Liver (tissue), 9 donors: ENCODE data around the gene MAP3K21. TPM values are rescaled to one million over a fixed set of nuclear protein-coding genes. Genes with fewer than 3 reads are reported as not detected.

Experiments
- DNase-seq: peaks from one replicate; pipeline ENCODE4 v3.0.0-alpha.2; 2017; ENCODE audit warnings: low spot score
- H3K27ac ChIP-seq, 2 donors: one replicate each; pipeline ENCODE4 v1.7.0; 2013; ENCODE audit warnings: inconsistent platforms in 2 of 2, low read length in 2 of 2, control low read depth in 1 of 2, low read depth in 1 of 2, mild to moderate bottlenecking in 1 of 2
- H3K27me3 ChIP-seq, 4 donors: one replicate each; pipeline versions ENCODE4 v1.6.1 to v1.7.0; 2013; ENCODE audit warnings: low read length in 3 of 4, inconsistent platforms in 1 of 4, mild to moderate bottlenecking in 1 of 4, moderate library complexity in 1 of 4; ENCODE audit not compliant: control insufficient read depth in 4 of 4, insufficient read depth in 4 of 4
- H3K36me3 ChIP-seq, 4 donors: one replicate each; pipeline versions ENCODE4 v1.6.1 to v1.7.0; 2013; ENCODE audit warnings: low read length in 3 of 4, mild to moderate bottlenecking in 3 of 4, low read depth in 1 of 4, moderate library complexity in 1 of 4; ENCODE audit not compliant: control insufficient read depth in 4 of 4, insufficient read depth in 3 of 4
- H3K4me1 ChIP-seq, 4 donors: one replicate each; pipeline versions ENCODE4 v1.6.1 to v1.7.0; 2013; ENCODE audit warnings: low read length in 3 of 4, mild to moderate bottlenecking in 3 of 4, moderate library complexity in 1 of 4; ENCODE audit not compliant: control insufficient read depth in 4 of 4, insufficient read depth in 4 of 4
- H3K4me3 ChIP-seq, 3 donors: one replicate each; pipeline versions ENCODE4 v1.6.1 to v1.7.0; 2013; ENCODE audit warnings: low read length in 3 of 3, control low read depth in 1 of 3, low read depth in 1 of 3, mild to moderate bottlenecking in 1 of 3
- H3K9ac ChIP-seq, 2 donors: one replicate each; pipeline ENCODE4 v1.7.0; 2013; ENCODE audit warnings: low read length in 2 of 2, mild to moderate bottlenecking in 2 of 2, moderate library complexity in 2 of 2, control low read depth in 1 of 2, low read depth in 1 of 2
- H3K9me3 ChIP-seq, 4 donors: one replicate each; pipeline versions ENCODE4 v1.6.1 to v1.7.0; 2013; ENCODE audit warnings: low read length in 3 of 4; ENCODE audit not compliant: control insufficient read depth in 4 of 4
- ATF3 ChIP-seq: IDR thresholded peaks from 2 replicates; pipeline ENCODE4 v1.6.1; 2016; ENCODE audit warnings: antibody characterized with exemption
- CTCF ChIP-seq: fragments of 150-350 bp; IDR thresholded peaks from 2 replicates; pipeline ENCODE4 v1.5.1; 2017; ENCODE audit warnings: improper control_type of control experiment, low read depth, low read length; ENCODE audit not compliant: missing input control
- EGR1 ChIP-seq, 2 donors: IDR thresholded peaks; 2 replicates each; pipeline ENCODE4 v1.6.1; 2016 to 2018; ENCODE audit warnings: antibody characterized with exemption in 2 of 2, low read depth in 2 of 2
- FOXA1 ChIP-seq: IDR thresholded peaks from 2 replicates; pipeline ENCODE4 v1.6.1; 2016; ENCODE audit warnings: antibody characterized with exemption
- FOXA2 ChIP-seq: IDR thresholded peaks from 2 replicates; pipeline ENCODE4 v1.6.1; 2016; ENCODE audit warnings: antibody characterized with exemption
- GABPA ChIP-seq, 2 donors: IDR thresholded peaks in 1 of 2; conservative IDR thresholded peaks in 1 of 2; 2 replicates each; pipeline ENCODE4 v1.6.1; 2016; ENCODE audit warnings: antibody characterized with exemption in 2 of 2, mild to moderate bottlenecking in 1 of 2, moderate library complexity in 1 of 2
- HNF4A ChIP-seq, 2 donors: conservative IDR thresholded peaks; 2 replicates each; pipeline ENCODE4 v1.6.1; 2016; ENCODE audit warnings: antibody characterized with exemption in 2 of 2, mild to moderate bottlenecking in 2 of 2
- HNF4G ChIP-seq: IDR thresholded peaks from 2 replicates; pipeline ENCODE4 v1.6.1; 2016; ENCODE audit warnings: antibody characterized with exemption
- JUND ChIP-seq, 2 donors: IDR thresholded peaks; 2 replicates each; pipeline ENCODE4 v1.6.1; 2016; ENCODE audit warnings: antibody characterized with exemption in 2 of 2
- MAX ChIP-seq: IDR thresholded peaks from 2 replicates; pipeline ENCODE4 v1.6.1; 2016; ENCODE audit warnings: antibody characterized with exemption
- NR2F2 ChIP-seq: IDR thresholded peaks from 2 replicates; pipeline ENCODE4 v1.6.1; 2016; ENCODE audit warnings: antibody characterized with exemption
- RAD21 ChIP-seq, 2 donors: IDR thresholded peaks; 2 replicates each; pipeline ENCODE4 v1.6.1; 2016; ENCODE audit warnings: antibody characterized with exemption in 2 of 2, mild to moderate bottlenecking in 2 of 2
- RXRA ChIP-seq, 2 donors: IDR thresholded peaks; 2 replicates each; pipeline ENCODE4 v1.6.1; 2017 to 2018; ENCODE audit warnings: antibody characterized with exemption in 2 of 2, mild to moderate bottlenecking in 1 of 2
- SP1 ChIP-seq: IDR thresholded peaks from 2 replicates; pipeline ENCODE4 v1.6.1; 2018; ENCODE audit warnings: antibody characterized with exemption, mild to moderate bottlenecking
- TAF1 ChIP-seq: conservative IDR thresholded peaks from 2 replicates; pipeline ENCODE4 v1.6.1; 2016; ENCODE audit warnings: antibody characterized with exemption, mild to moderate bottlenecking
- YY1 ChIP-seq: IDR thresholded peaks from 2 replicates; pipeline ENCODE4 v1.6.1; 2016; ENCODE audit warnings: antibody characterized with exemption, mild to moderate bottlenecking
- ZBTB33 ChIP-seq: IDR thresholded peaks from 2 replicates; pipeline ENCODE4 v1.6.1; 2016; ENCODE audit warnings: antibody characterized with exemption
- WGBS: extraction: QIAGEN DNeasy Blood & Tissue Kit; methylation state at CpG from one replicate; pipeline ENCODE4 v1.1.7; 2013; 5-methylcytosine and 5-hydroxymethylcytosine counted together
- polyA plus RNA-seq, 2 donors: library from polyadenylated mRNA; stranded (reverse) in 1 of 2; unstranded in 1 of 2; fragments of 200-250 nt in 1 of 2; fragments of >200 nt in 1 of 2; fragmentation: Nextera tagmentation in 1 of 2; extraction: Ambion mirVana in 1 of 2; gene quantifications; one replicate each; pipeline versions ENCODE4 v1.2.1 to v1.2.3, GENCODE V29; 2013 to 2015
- total RNA-seq, 2 donors: library from RNA; depleted of rRNA; stranded (reverse); fragments of >200 nt; gene quantifications; one replicate each; pipeline ENCODE4 v1.2.3, GENCODE V29; 2014
- donor health status: healthy.
- donor health status: healthy.
- donor health status: healthy.
- donor health status: healthy.
- donor health status: healthy.

Gene MAP3K21
- total and polyA plus RNA-seq, 4 donors: 0.51 to 7.3 (median 1.6) TPM

GRCh38 chr1:233387585-233387984 is 60.1 kb downstream of the MAP3K21 start:
- 28% methylated on average over 3 of the region's 3 CpGs for WGBS
- Histone ChIP-seq H3K4me3 (no peak overlapping the region), H3K27me3 (no peaks in the 10 kb centered on the region), H3K9me3 (no peaks in the 10 kb centered on the region), H3K36me3 (peaks cover 0 to 6% (median 5%) of the 10 kb centered on the region in 4 donors), H3K27ac (no peak overlapping the region), H3K9ac (no peak overlapping the region), H3K4me1 (no peaks in the 10 kb centered on the region)
- TF ChIP-seq TAF1: no peak
- no peak for TF ChIP-seq ZBTB33
- no peak for TF ChIP-seq YY1
- no peak for TF ChIP-seq FOXA1
- no peak for TF ChIP-seq RXRA (IDR thresholded peaks at IDR 0.05)
- TF ChIP-seq SP1: no peak
- TF ChIP-seq FOXA2: no peak
- no peak for TF ChIP-seq JUND (IDR thresholded peaks at IDR 0.05)
- no peak for TF ChIP-seq ATF3
- no peak for TF ChIP-seq CTCF
- no peak for TF ChIP-seq HNF4A (conservative IDR thresholded peaks at IDR 0.05)
- no peak for TF ChIP-seq NR2F2
- no peak for TF ChIP-seq HNF4G
- TF ChIP-seq GABPA (IDR thresholded peaks at IDR 0.05 in 1 of 2, conservative IDR thresholded peaks at IDR 0.05 in 1 of 2): no peak
- TF ChIP-seq RAD21 (IDR thresholded peaks at IDR 0.05): no peak
- DNase-seq: no peak

GRCh38 chr1:233389169-233389568 is 61.6 kb downstream of the MAP3K21 start:
- WGBS: 90% methylated on average over 1 of the region's 1 CpG
- TF ChIP-seq MAX (no peak), SP1 (no peak), ZBTB33 (no peak), RAD21 (IDR thresholded peaks at IDR 0.05) (no peak), FOXA2 (no peak), GABPA (IDR thresholded peaks at IDR 0.05 in 1 of 2, conservative IDR thresholded peaks at IDR 0.05 in 1 of 2) (no peak), JUND (IDR thresholded peaks at IDR 0.05) (no peak), NR2F2 (no peak), EGR1 (IDR thresholded peaks at IDR 0.05; ENCODE audit: low read depth in 2 of 2) (no peak), ATF3 (no peak)
- Histone ChIP-seq H3K36me3 (no peaks in the 10 kb centered on the region), H3K9me3 (no peaks in the 10 kb centered on the region), H3K4me3 (no peak overlapping the region), H3K27me3 (no peaks in the 10 kb centered on the region), H3K4me1 (no peaks in the 10 kb centered on the region), H3K9ac (no peak overlapping the region), H3K27ac (no peak overlapping the region)
- DNase-seq: no peak
